HCT116 (cell line): Measurements from ENCODE around the gene RAB11A. TPM values are rescaled to one million over a fixed set of nuclear protein-coding genes. Genes with fewer than 3 reads are reported as not detected.

Experiments
- ATAC-seq: fragments of 200-7000 bp; cut with Tn5 transposase; 2 replicates; pipeline ENCODE4 v1.9.1; 2020; ENCODE audit warnings: mild to moderate bottlenecking, moderate library complexity
- BruUV-seq: library from RNA; stranded (reverse); fragments of 400-500 nt; replicated peaks from 2 replicates; lab custom pipeline; 2021; lab: Mats Ljungman, UMichigan
- CTCF ChIA-PET: fragments of 300-600 bp; sonication (Branson Sonifier 250); formaldehyde crosslinking; loops from one replicate; lab custom pipeline; 2021; ENCODE audit warnings: antibody characterized with exemption; lab: Charles Lee
- POLR2A ChIA-PET: fragments of 300-600, 350-600 bp; sonication (Branson Sonifier 250); formaldehyde crosslinking; loops from one replicate; lab custom pipeline; 2021; ENCODE audit warnings: antibody characterized with exemption; lab: Charles Lee
- RAD21 ChIA-PET, 2 experiments: fragments of 300-600 bp; sonication (Branson Sonifier 250); formaldehyde crosslinking; loops; one replicate each; lab custom pipeline; 2023; ENCODE audit warnings: low total read pairs in 2 of 2; ENCODE audit not compliant: uncharacterized antibody in 2 of 2, unreplicated experiment in 2 of 2, low non-redundant PET in 1 of 2; lab: Charles Lee
- DNase-seq: peaks from one replicate; pipeline ENCODE4 v3.0.0-alpha.2; 2010; ENCODE audit warnings: low read depth, low spot score
- H2AFZ ChIP-seq: fragments of 200-600 bp; shearing (Covaris generic), sonication (generic); 2 replicates; pipeline ENCODE4 v1.6.1; 2017; ENCODE audit warnings: low read depth, mixed run types, mixed read lengths, antibody characterized with exemption, low read length; ENCODE audit not compliant: poor library complexity, severe bottlenecking
- H3K27ac ChIP-seq: 2 replicates; pipeline ENCODE4 v1.5.1; 2012; ENCODE audit warnings: low read depth, low read length
- H3K27me3 ChIP-seq: fragments of 200-600 bp; sonication (generic); 2 replicates; pipeline ENCODE4 v1.6.1; 2016; ENCODE audit warnings: mixed run types, low read length, mixed read lengths; ENCODE audit not compliant: insufficient read depth
- H3K36me3 ChIP-seq, 2 experiments: fragments of 200-500 bp in 1 of 2; fragments of 200-600 bp in 1 of 2; sonication (Bioruptor generic) in 1 of 2; sonication (generic) in 1 of 2; 2 replicates each; pipeline versions ENCODE4 v1.5.1 to v1.6.1; 2014 to 2016; ENCODE audit warnings: low read length in 2 of 2, inconsistent platforms in 1 of 2, mixed read lengths in 1 of 2, mixed run types in 1 of 2; ENCODE audit not compliant: insufficient read depth in 2 of 2, control insufficient read depth in 1 of 2
- H3K4me1 ChIP-seq, 2 experiments: fragments of 200-600 bp in 1 of 2; sonication (generic) in 1 of 2; 2 replicates each; pipeline versions ENCODE4 v1.5.1 to v1.6.1; 2012 to 2017; ENCODE audit warnings: low read length in 2 of 2, inconsistent platforms in 1 of 2, mild to moderate bottlenecking in 1 of 2, mixed read lengths in 1 of 2, mixed run types in 1 of 2, moderate library complexity in 1 of 2; ENCODE audit not compliant: insufficient read depth in 2 of 2, control insufficient read depth in 1 of 2
- H3K4me2 ChIP-seq: fragments of 200-600 bp; sonication (generic); 2 replicates; pipeline ENCODE4 v1.6.1; 2017; ENCODE audit warnings: mixed run types, low read length, mixed read lengths
- H3K4me3 ChIP-seq, 2 experiments: fragments of 200-600 bp in 1 of 2; sonication (generic) in 1 of 2; replicated peaks in 1 of 2; 2 replicates each; pipeline ENCODE4 v1.5.1; 2011 to 2016; ENCODE audit warnings: low read length in 2 of 2, control low read depth in 1 of 2, low read depth in 1 of 2, mild to moderate bottlenecking in 1 of 2, mixed read lengths in 1 of 2, mixed run types in 1 of 2
- H3K79me2 ChIP-seq: fragments of 200-600 bp; sonication (generic); 2 replicates; pipeline ENCODE4 v1.6.1; 2017; ENCODE audit warnings: mild to moderate bottlenecking, mixed run types, low read length, moderate library complexity, mixed read lengths; ENCODE audit not compliant: insufficient read depth
- H3K9ac ChIP-seq: fragments of 200-600 bp; sonication (generic); 2 replicates; pipeline ENCODE4 v1.6.1; 2016; ENCODE audit warnings: low read length, mixed read lengths
- H3K9me2 ChIP-seq: fragments of 200-600 bp; sonication (generic), shearing (Covaris generic); 2 replicates; pipeline ENCODE4 v1.6.1; 2017; ENCODE audit warnings: mixed run types, mild to moderate bottlenecking, moderate library complexity; ENCODE audit not compliant: insufficient read depth
- H3K9me3 ChIP-seq, 2 experiments: fragments of 200-500 bp in 1 of 2; fragments of 200-600 bp in 1 of 2; sonication (Bioruptor generic) in 1 of 2; sonication (generic) in 1 of 2; 2 replicates each; pipeline ENCODE4 v1.6.1; 2014 to 2017; ENCODE audit warnings: low read length in 2 of 2, mixed read lengths in 2 of 2, inconsistent platforms in 1 of 2, low read depth in 1 of 2, mild to moderate bottlenecking in 1 of 2, mixed run types in 1 of 2, moderate library complexity in 1 of 2; ENCODE audit not compliant: control insufficient read depth in 1 of 2, insufficient read depth in 1 of 2
- H4K20me1 ChIP-seq: fragments of 200-600 bp; sonication (generic), shearing (Covaris generic); 2 replicates; pipeline ENCODE4 v1.6.1; 2017; ENCODE audit warnings: mixed run types, mild to moderate bottlenecking, moderate library complexity; ENCODE audit not compliant: insufficient read depth
- ATF3 ChIP-seq: IDR thresholded peaks from 2 replicates; pipeline ENCODE4 v1.6.1; 2012
- EGR1 ChIP-seq: IDR thresholded peaks from 2 replicates; pipeline ENCODE4 v1.6.1; 2012; ENCODE audit warnings: low read depth
- EZH2 ChIP-seq: fragments of 200-600 bp; sonication (generic); IDR thresholded peaks from 2 replicates; pipeline ENCODE4 v1.6.1; 2017; ENCODE audit warnings: antibody characterized with exemption, mixed run types
- JUND ChIP-seq: IDR thresholded peaks from 2 replicates; pipeline ENCODE4 v1.6.1; 2012
- SP1 ChIP-seq: IDR thresholded peaks from 2 replicates; pipeline ENCODE4 v1.6.1; 2012; ENCODE audit warnings: low read depth
- SRF ChIP-seq: IDR thresholded peaks from 2 replicates; pipeline ENCODE4 v1.6.1; 2012; ENCODE audit warnings: low read depth
- ZFX ChIP-seq: fragments of 450-650 bp; IDR thresholded peaks from 2 replicates; pipeline ENCODE4 v1.6.1; 2017
- intact Hi-C: fragments of 100-400 bp; cut with micrococcal nuclease; formaldehyde crosslinking; loops from 2 replicates; pipeline ENCODE4 v1.10.0; 2022
- total RNA-seq: library from RNA; stranded (reverse); gene quantifications from one replicate; pipeline ENCODE4 v1.2.1, GENCODE V29; 2021; ENCODE audit not compliant: unreplicated experiment
- TF ChIP-seq, protein P1 (sequence below): IDR thresholded peaks from 2 replicates; pipeline ENCODE4 v1.6.1; 2012

Gene RAB11A
- total RNA-seq, 1 experiment from 2014 or later = 234 TPM

- Histone ChIP-seq H3K9me3 (no peaks in the 10 kb centered on the region), H3K27ac (peak overlapping the region; percentile 74), H3K9me2 (no peaks in the 10 kb centered on the region), H4K20me1 (no peaks in the 10 kb centered on the region; the same call in 1 of the 2 replicates), H3K27me3 (no peaks in the 10 kb centered on the region), H3K9ac (peak overlapping the region; percentile 88), H3K4me2 (peak overlapping the region; percentile 73), H3K4me1 (peaks cover 11 to 30% of the 10 kb centered on the region in 2 experiments), H2AFZ (no peak overlapping the region), H3K79me2 (peaks cover 43% of the 10 kb centered on the region), H3K4me3 (peak overlapping the region; percentile 79 to 94), H3K36me3 (no peaks in the 10 kb centered on the region)
- CTCF ChIA-PET = interaction anchor here (0.6 to 4.1 kb wide), 5 partner anchors 11 to 683 kb away, joined by 3 to 31 read pairs (median 4); partner anchors contain the start of gene CLPX
- DNase-seq (no peak), ATAC-seq (no peak)
- RAD21 ChIA-PET = interaction anchor here in 1 of 2 experiments (0.6 kb wide), 1 partner anchor 41 kb away, joined by 3 read pairs; no protein-coding TSS in a partner anchor
- peak; percentile 94 for TF ChIP-seq ATF3
- no peak for TF ChIP-seq EGR1
- TSS peak; percentile 85 for BruUV-seq
- POLR2A ChIA-PET = interaction anchor here (0.8 to 1.6 kb wide), 5 partner anchors 32 to 564 kb away, joined by 3 to 5 read pairs (median 4); partner anchors contain the start of genes DENND4A and RNU5B-1
- intact Hi-C loops = loop anchor here (1.0 kb wide), 1 partner anchor 76 kb away; the partner anchor contains the start of gene DENND4A
Measured at GRCh38 chr15:65868546-65869125, 655 bp upstream of the RAB11A start.

- Histone ChIP-seq H3K27ac (peak overlapping the region; percentile 74), H3K27me3 (no peaks in the 10 kb centered on the region), H3K4me3 (peak overlapping the region; percentile 79 to 94), H3K79me2 (peaks cover 59% of the 10 kb centered on the region), H3K9ac (peak overlapping the region; percentile 88), H3K4me2 (peak overlapping the region; percentile 73), H2AFZ (no peak overlapping the region), H4K20me1 (no peaks in the 10 kb centered on the region; the same call in 1 of the 2 replicates), H3K4me1 (peaks cover 11 to 30% of the 10 kb centered on the region in 2 experiments), H3K9me3 (no peaks in the 10 kb centered on the region), H3K36me3 (peaks cover 0 to 2% of the 10 kb centered on the region in 2 experiments; a peak in 1 of 4 replicates), H3K9me2 (no peaks in the 10 kb centered on the region)
- POLR2A ChIA-PET = interaction anchor here (0.8 to 1.6 kb wide), 5 partner anchors 33 to 354 kb away, joined by 3 to 5 read pairs (median 4); partner anchors contain the start of gene INTS14
- intact Hi-C loops = loop anchor here (1.0 kb wide), 1 partner anchor 78 kb away; the partner anchor contains the start of gene DENND4A
- CTCF ChIA-PET = interaction anchor here (0.7 to 4.1 kb wide), 7 partner anchors 12 to 629 kb away, joined by 3 to 31 read pairs (median 4); no protein-coding TSS in a partner anchor
- TF ChIP-seq SRF (no peak), EZH2 (no peak), SP1 (no peak; the same call in 1 of the 2 replicates), ZFX (0 out of 2 replicates have a peak, but pooled peaks have one; percentile 2), JUND (no peak)
- TF ChIP-seq, protein P1, sequence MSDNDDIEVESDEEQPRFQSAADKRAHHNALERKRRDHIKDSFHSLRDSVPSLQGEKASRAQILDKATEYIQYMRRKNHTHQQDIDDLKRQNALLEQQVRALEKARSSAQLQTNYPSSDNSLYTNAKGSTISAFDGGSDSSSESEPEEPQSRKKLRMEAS = 0 out of 2 replicates have a peak, but pooled peaks have one; percentile 9
- ATAC-seq (peak; percentile 14), DNase-seq (no peak)
- RAD21 ChIA-PET = interaction anchor here in 1 of 2 experiments (1.2 kb wide), 1 partner anchor 32 kb away, joined by 3 read pairs; no protein-coding TSS in a partner anchor
- BruUV-seq = no TSS peak
Measured at GRCh38 chr15:65869954-65870871, 922 bp downstream of the RAB11A start.
